Dedifferentiated amniotic fluid mesenchymal stem cell (primary cell): ENCODE measurements around the gene OR2Y1.
A peak's percentile ranks its signal among the peaks of the same experiment; 100 is the strongest.
"Not testable (repeated sequence)": the region's sequence is repeated elsewhere in the genome, so short reads cannot be mapped to it uniquely, and the experiment has no call there.

Source experiments
- DNase-seq: peaks from one replicate; pipeline ENCODE4 v3.0.0-alpha.2; 2016; ENCODE audit errors: extremely low spot score

Gene OR2Y1

GRCh38 chr5:180739958-180740357 lies at the start of gene OR2Y1:
Gene OR2Y1, minus strand, starts transcription at chr5:180740058. Its CDS starts 0 bp downstream, at chr5:180740058.
- no peak for DNase-seq

- not testable (repeated sequence) for DNase-seq
Observed at GRCh38 chr5:180788651-180789410, 49.0 kb upstream of the OR2Y1 start.

- no peak for DNase-seq
Observed at GRCh38 chr5:180787711-180788431, 48.0 kb upstream of the OR2Y1 start.

- DNase-seq, result no peak
Observed at GRCh38 chr5:180786531-180787398, 46.9 kb upstream of the OR2Y1 start.

GRCh38 chr5:180785794-180786221 lies 46.0 kb upstream of the OR2Y1 start:
- DNase-seq, result peak; percentile 33

GRCh38 chr5:180785121-180785781 lies 45.4 kb upstream of the OR2Y1 start:
- peak; percentile 75 for DNase-seq

- DNase-seq, result peak; percentile 88
Observed at GRCh38 chr5:180784497-180785097, 44.7 kb upstream of the OR2Y1 start.

- no peak for DNase-seq
Observed at GRCh38 chr5:180783340-180784052, 43.6 kb upstream of the OR2Y1 start.

- no peak for DNase-seq
Observed at GRCh38 chr5:180782748-180783147, 42.9 kb upstream of the OR2Y1 start.

- not testable (repeated sequence) for DNase-seq
Observed at GRCh38 chr5:180781900-180782326, 42.1 kb upstream of the OR2Y1 start.

GRCh38 chr5:180779985-180780610 lies 40.2 kb upstream of the OR2Y1 start:
- no peak for DNase-seq

- no peak for DNase-seq
Observed at GRCh38 chr5:180777475-180777874, 37.6 kb upstream of the OR2Y1 start.

- no peak for DNase-seq
Observed at GRCh38 chr5:180776376-180776775, 36.5 kb upstream of the OR2Y1 start.

GRCh38 chr5:180775624-180776023 lies 35.8 kb upstream of the OR2Y1 start:
- DNase-seq, result no peak

- DNase-seq, result no peak
Observed at GRCh38 chr5:180771839-180772238, 32.0 kb upstream of the OR2Y1 start.

GRCh38 chr5:180769821-180770220 lies 30.0 kb upstream of the OR2Y1 start:
- DNase-seq, result no peak

- no peak for DNase-seq
Observed at GRCh38 chr5:180755601-180756000, 15.7 kb upstream of the OR2Y1 start.

GRCh38 chr5:180744253-180744652 lies 4.4 kb upstream of the OR2Y1 start:
- no peak for DNase-seq

GRCh38 chr5:180742727-180743126 lies 2.9 kb upstream of the OR2Y1 start:
- DNase-seq, result no peak

GRCh38 chr5:180740953-180741352 lies 1.1 kb upstream of the OR2Y1 start:
- DNase-seq, result not testable (repeated sequence)
